ENCODE results near the gene GAS7.

GRCh38 chr17:10172241-10172741 lies 26.1 kb downstream of the GAS7 start:
- TF ChIP-seq ETV6 (CRISPR knock-in tag; IDR thresholded peaks at IDR 0.05) (no peak), ZBTB21 (CRISPR knock-in tag; IDR thresholded peaks at IDR 0.05; ENCODE audit: borderline replicate concordance) (no peak), CTCF (IDR thresholded peaks at IDR 0.05) (no peak), ZNF423 (CRISPR knock-in tag; IDR thresholded peaks at IDR 0.05) (no peak), USF2 (CRISPR knock-in tag; IDR thresholded peaks at IDR 0.05) (no peak), E2F1 (CRISPR knock-in tag; IDR thresholded peaks at IDR 0.05) (no peak), NR2C2 (CRISPR knock-in tag; IDR thresholded peaks at IDR 0.05) (no peak), TP53 (CRISPR knock-in tag; IDR thresholded peaks at IDR 0.05) (no peak), FOXK1 (CRISPR knock-in tag; IDR thresholded peaks at IDR 0.05) (no peak), ZNF263 (CRISPR knock-in tag; IDR thresholded peaks at IDR 0.05; ENCODE audit: low read depth) (no peak)
- TF ChIP-seq, protein P1, sequence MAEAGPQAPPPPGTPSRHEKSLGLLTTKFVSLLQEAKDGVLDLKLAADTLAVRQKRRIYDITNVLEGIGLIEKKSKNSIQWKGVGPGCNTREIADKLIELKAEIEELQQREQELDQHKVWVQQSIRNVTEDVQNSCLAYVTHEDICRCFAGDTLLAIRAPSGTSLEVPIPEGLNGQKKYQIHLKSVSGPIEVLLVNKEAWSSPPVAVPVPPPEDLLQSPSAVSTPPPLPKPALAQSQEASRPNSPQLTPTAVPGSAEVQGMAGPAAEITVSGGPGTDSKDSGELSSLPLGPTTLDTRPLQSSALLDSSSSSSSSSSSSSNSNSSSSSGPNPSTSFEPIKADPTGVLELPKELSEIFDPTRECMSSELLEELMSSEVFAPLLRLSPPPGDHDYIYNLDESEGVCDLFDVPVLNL (CRISPR knock-in tag; IDR thresholded peaks at IDR 0.05; ENCODE audit: borderline replicate concordance, low read depth), result no peak

All from WTC11 (cell line).